Measurements from ENCODE around the gene STAB2. TPM values are rescaled to one million over a fixed set of nuclear protein-coding genes. Genes with fewer than 3 reads are reported as not detected.

The STAB2 gene
- total and polyA plus RNA-seq, 4 donors, result 3.4 to 42.6 (median 16.6) TPM

DNA sequence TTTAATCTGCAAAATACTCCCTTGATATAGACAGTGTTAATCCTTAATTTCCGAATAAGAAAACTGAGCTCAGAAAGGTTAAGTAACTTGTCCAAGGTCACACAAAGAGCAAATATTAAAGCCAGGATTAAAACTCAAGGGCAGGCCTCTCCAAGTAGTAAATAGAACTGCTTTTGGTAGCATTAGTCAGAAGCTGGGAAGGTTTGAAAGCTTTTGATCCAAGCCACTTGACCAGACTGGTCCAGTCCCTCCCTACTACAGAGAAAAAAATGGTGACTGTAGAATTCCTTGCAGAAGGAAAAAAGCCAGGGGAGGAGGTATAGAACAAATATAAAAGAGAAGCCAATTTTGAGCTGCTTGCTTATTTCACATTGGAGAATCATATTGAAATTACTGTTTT, 142.4 kb downstream of the STAB2 start:
- H3K27ac ChIP-seq (ENCODE audit: low read depth in 1 of 2, low read length in 2 of 2), result no peak overlapping the region
- H3K27me3 ChIP-seq (ENCODE audit: control insufficient read depth in 4 of 4, insufficient read depth in 4 of 4, low read length in 3 of 4), result no peaks in the 10 kb centered on the region
- H3K4me1 ChIP-seq (ENCODE audit: control insufficient read depth in 4 of 4, insufficient read depth in 4 of 4, low read length in 3 of 4), result no peaks in the 10 kb centered on the region
- 83% methylated on average over 1 of the region's 1 CpG for WGBS
- no peaks in the 10 kb centered on the region for H3K36me3 ChIP-seq (ENCODE audit: control insufficient read depth in 4 of 4, insufficient read depth in 3 of 4, low read depth in 1 of 4, low read length in 3 of 4)
- no peak overlapping the region for H3K9ac ChIP-seq (ENCODE audit: low read depth in 1 of 2, low read length in 2 of 2)
- peaks cover 3 to 6% (median 5%) of the 10 kb centered on the region in 4 donors for H3K9me3 ChIP-seq (ENCODE audit: control insufficient read depth in 4 of 4, low read length in 3 of 4)
- TF ChIP-seq JUND (IDR thresholded peaks at IDR 0.05) (no peak), EGR1 (IDR thresholded peaks at IDR 0.05; ENCODE audit: low read depth in 2 of 2) (no peak), SP1 (IDR thresholded peaks at IDR 0.05) (no peak), NR2F2 (IDR thresholded peaks at IDR 0.05) (no peak), ZBTB33 (IDR thresholded peaks at IDR 0.05) (no peak), ATF3 (IDR thresholded peaks at IDR 0.05) (no peak), REST (IDR thresholded peaks at IDR 0.05) (no peak), YY1 (IDR thresholded peaks at IDR 0.05) (no peak), FOXA2 (IDR thresholded peaks at IDR 0.05) (no peak), RAD21 (IDR thresholded peaks at IDR 0.05) (no peak), HNF4G (IDR thresholded peaks at IDR 0.05) (no peak), MAX (IDR thresholded peaks at IDR 0.05) (no peak), GABPA (IDR thresholded peaks at IDR 0.05 in 1 of 2, conservative IDR thresholded peaks at IDR 0.05 in 1 of 2) (no peak), RXRA (IDR thresholded peaks at IDR 0.05) (no peak), TAF1 (conservative IDR thresholded peaks at IDR 0.05) (no peak), HNF4A (conservative IDR thresholded peaks at IDR 0.05) (no peak), FOXA1 (IDR thresholded peaks at IDR 0.05) (no peak)
- TF ChIP-seq, protein P1, sequence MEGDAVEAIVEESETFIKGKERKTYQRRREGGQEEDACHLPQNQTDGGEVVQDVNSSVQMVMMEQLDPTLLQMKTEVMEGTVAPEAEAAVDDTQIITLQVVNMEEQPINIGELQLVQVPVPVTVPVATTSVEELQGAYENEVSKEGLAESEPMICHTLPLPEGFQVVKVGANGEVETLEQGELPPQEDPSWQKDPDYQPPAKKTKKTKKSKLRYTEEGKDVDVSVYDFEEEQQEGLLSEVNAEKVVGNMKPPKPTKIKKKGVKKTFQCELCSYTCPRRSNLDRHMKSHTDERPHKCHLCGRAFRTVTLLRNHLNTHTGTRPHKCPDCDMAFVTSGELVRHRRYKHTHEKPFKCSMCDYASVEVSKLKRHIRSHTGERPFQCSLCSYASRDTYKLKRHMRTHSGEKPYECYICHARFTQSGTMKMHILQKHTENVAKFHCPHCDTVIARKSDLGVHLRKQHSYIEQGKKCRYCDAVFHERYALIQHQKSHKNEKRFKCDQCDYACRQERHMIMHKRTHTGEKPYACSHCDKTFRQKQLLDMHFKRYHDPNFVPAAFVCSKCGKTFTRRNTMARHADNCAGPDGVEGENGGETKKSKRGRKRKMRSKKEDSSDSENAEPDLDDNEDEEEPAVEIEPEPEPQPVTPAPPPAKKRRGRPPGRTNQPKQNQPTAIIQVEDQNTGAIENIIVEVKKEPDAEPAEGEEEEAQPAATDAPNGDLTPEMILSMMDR (IDR thresholded peaks at IDR 0.05; ENCODE audit: low read depth, low read length, missing input control), result no peak
- no peak overlapping the region for H3K4me3 ChIP-seq (ENCODE audit: low read depth in 1 of 3, low read length in 3 of 3)
- no peak for DNase-seq (ENCODE audit: low spot score)

Data from liver (tissue), 9 donors.